GM18951 (cell line): Measurements from ENCODE around the gene ZNF541.
"Not testable (repeated sequence)": the region's sequence is repeated elsewhere in the genome, so short reads cannot be mapped to it uniquely, and the experiment has no call there.

Experiments used
- POLR2A ChIP-seq: IDR thresholded peaks from 4 replicates; pipeline ENCODE4 v1.6.1; 2011; ENCODE audit warnings: mild to moderate bottlenecking; ENCODE audit not compliant: insufficient read length, insufficient read depth; ENCODE audit errors: extremely low read depth
- in situ Hi-C: fragments of 300-500 bp; cut with MboI; formaldehyde crosslinking; loops from one replicate; pipeline ENCODE4 v1.12.0; 2022; ENCODE audit warnings: low sequenced_read_pairs, mixed read lengths, inconsistent platforms; ENCODE audit not compliant: unreplicated experiment

Gene ZNF541

GRCh38 chr19:47608074-47608918 is 35.3 kb upstream of the ZNF541 start:
- peak; percentile 82 for TF ChIP-seq POLR2A
- in situ Hi-C loops: no loop called here

GRCh38 chr19:47607564-47608073 is 34.7 kb upstream of the ZNF541 start:
- in situ Hi-C loops: no loop called here
- no peak for TF ChIP-seq POLR2A

GRCh38 chr19:47603706-47604565 is 31.0 kb upstream of the ZNF541 start:
- no peak for TF ChIP-seq POLR2A
- in situ Hi-C loops: no loop called here

GRCh38 chr19:47601180-47601904 is 28.4 kb upstream of the ZNF541 start:
- in situ Hi-C loops: no loop called here
- TF ChIP-seq POLR2A: no peak

GRCh38 chr19:47600246-47601179 is 27.6 kb upstream of the ZNF541 start:
- peak; percentile 98 for TF ChIP-seq POLR2A
- in situ Hi-C loops: no loop called here

GRCh38 chr19:47599671-47600245 is 26.8 kb upstream of the ZNF541 start:
- in situ Hi-C loops: not testable (repeated sequence)

GRCh38 chr19:47598407-47599349 is 25.7 kb upstream of the ZNF541 start:
- in situ Hi-C loops: no loop called here
- no peak for TF ChIP-seq POLR2A

- no peak for TF ChIP-seq POLR2A
- in situ Hi-C loops: no loop called here
Observed at GRCh38 chr19:47595944-47596343, 23.0 kb upstream of the ZNF541 start.

GRCh38 chr19:47593860-47594259 is 20.9 kb upstream of the ZNF541 start:
- TF ChIP-seq POLR2A: no peak
- in situ Hi-C loops: no loop called here

- no peak for TF ChIP-seq POLR2A
- in situ Hi-C loops: no loop called here
Observed at GRCh38 chr19:47589824-47590223, 16.9 kb upstream of the ZNF541 start.

- in situ Hi-C loops: no loop called here
- TF ChIP-seq POLR2A: no peak
Observed at GRCh38 chr19:47587295-47587694, 14.3 kb upstream of the ZNF541 start.

GRCh38 chr19:47583161-47583560 is 10.2 kb upstream of the ZNF541 start:
- in situ Hi-C loops: not testable (repeated sequence)
